ENCODE results near the gene MEAF6.

DNA sequence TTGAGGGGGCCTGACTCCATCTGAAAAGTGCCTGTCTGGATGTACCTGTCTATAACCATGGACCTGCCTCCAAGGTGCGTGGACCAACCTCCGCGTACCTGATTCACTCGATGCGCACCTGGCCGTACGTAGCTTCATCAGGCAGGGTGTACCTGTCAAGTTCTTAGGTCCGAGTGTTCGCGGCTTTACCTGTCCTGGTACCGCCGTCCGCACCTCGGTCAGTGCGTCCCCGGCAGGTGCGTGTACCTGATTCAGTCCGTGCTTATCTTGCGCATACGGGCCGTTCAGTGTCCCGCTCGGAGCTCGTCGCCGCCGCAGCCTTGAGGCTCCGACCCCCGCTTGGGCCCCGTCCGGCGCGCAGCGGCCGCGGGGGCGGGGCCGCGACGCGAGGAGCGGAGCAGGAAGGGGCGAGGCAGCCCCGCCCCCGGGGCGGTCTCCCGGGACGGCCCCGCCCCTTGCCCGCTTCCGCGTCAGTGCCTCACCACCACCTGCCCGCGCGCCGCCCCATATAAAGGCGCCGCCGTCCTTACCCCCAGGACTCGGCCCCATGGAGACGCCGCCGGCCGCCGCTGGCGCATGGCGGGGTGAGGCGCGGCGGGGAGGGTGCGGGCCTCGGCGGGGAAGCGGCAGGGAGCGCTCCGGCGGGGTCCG is 40.4 kb downstream of the MEAF6 start, which contains the start of gene ZC3H12A:
- TF ChIP-seq RAD21 (IDR thresholded peaks at IDR 0.05; ENCODE audit: low read depth), result no peak
- no peak for TF ChIP-seq NFIC (IDR thresholded peaks at IDR 0.05)
